HG03378 (cell line): ENCODE data around the gene LOXHD1.

ENCODE experiments used
- ATAC-seq: cut with Tn5 transposase; IDR thresholded peaks from one replicate; pipeline ENCODE4 v1.9.1; 2021; ENCODE audit warnings: mild to moderate bottlenecking, moderate library complexity; ENCODE audit not compliant: unreplicated experiment

Gene LOXHD1

DNA sequence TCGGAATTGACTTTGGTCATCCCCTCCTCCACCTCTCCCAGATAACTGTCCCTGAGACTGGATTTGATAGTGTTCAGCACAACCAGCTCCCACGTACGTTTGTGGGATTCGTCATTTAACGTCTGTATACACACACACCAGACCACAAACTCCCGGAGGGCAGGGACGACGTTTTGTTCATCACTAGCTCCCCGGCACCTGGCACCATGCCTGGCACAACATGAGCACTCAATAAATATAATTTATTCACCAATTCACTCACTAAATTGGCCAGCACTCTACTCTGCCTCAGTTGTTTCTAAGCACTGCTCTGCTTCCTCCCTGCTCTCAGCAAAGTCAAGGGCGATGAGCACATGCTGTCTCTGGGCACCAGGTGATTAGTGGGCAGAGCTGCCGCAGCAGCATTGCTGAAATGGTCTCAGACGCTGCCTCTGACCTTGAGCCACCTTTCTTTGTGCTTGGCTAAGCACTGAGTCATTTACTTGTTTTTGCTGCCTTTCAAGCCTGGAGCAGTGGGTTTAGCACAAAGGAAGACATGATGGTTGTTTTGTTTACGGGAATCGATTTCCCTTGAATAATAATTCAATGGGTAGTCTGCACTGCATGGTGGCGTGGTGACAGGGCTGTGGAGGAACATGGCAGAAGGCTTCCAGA lies 19.3 kb upstream of the LOXHD1 start:
- no peak for ATAC-seq

GRCh38 chr18:46675112-46675511 lies 18.1 kb upstream of the LOXHD1 start:
- no peak for ATAC-seq

DNA sequence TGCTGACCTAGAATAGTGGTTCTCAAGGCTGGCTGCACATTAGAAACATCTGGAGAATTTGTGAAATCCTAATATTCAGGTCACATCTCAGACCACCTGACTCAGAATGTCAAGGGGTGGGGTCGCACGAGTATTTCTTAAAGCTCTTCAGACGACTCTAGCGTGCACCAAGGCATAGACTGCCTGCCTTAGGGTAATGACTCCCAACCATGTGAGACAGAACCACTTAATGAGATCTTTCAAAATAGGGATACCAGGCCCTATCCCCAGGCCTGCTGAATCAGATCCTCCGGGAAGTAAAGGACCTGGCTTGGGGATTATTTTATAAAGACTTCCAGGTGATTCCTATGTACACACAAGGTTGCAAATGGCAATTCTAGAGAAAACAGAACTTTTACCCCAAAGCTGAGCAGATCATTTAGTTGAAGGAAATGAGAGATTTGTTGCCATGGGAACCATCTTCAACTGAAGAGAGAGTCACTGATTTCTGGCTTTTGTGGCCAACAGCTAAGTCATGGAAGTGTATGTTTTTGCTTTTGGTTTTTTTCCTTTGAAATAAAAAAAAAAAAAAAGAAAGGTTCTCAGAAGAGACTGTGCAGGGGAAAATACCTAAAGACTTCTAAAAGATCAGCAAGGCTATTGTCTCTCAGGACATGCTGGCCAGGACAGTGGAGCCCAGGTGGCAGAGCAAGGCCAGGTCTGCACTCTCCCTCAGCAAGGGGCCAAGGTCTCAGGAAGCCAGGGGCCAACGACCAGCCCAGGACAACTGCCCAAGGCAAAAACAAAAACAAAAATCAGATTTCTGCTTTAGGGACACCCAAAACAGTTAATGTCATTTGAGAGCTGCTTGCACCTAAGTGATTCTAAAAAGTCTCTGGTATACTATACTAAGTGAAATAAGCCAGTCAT lies 15.3 kb upstream of the LOXHD1 start:
- no peak for ATAC-seq

DNA sequence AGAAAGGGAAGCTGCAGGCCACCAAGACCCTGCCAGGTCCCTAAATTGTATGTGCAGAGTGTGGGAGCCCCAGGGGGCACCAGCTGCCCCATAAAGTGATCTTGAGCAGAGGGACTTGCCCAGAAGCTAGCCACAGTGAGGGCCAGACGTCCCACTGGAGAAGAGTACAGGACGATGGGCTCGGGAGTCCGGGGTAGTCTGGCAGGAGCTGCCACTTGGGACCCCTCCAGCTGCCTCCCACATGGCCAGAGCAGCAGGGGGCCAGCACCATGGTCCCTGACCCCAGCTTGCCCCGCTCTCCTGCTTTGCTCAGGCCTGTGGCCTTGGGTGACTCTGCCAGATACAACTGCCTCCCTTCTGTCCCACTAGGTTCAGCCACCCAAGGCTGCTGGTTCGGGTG lies 11.7 kb upstream of the LOXHD1 start:
- ATAC-seq: no peak

DNA sequence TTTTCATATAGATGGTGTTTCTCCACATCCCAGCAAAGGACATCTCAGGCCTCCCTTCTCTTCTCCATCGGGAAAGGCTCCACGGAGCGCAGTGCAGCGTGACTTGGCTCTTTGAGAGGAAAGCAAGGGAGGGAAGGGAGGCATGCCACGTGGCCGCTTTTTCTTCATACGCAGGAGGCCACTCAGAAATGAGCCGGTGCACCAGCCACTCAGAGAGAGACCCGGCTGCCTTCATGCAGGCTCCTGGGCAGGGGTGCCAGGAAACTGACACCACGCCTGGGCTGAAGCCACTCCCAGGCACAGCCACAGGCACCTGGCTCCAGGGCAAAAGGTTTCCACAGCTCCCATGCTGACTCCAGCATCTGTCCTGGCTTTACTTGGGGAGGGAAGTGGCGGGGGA lies 11.1 kb upstream of the LOXHD1 start:
- no peak for ATAC-seq

DNA sequence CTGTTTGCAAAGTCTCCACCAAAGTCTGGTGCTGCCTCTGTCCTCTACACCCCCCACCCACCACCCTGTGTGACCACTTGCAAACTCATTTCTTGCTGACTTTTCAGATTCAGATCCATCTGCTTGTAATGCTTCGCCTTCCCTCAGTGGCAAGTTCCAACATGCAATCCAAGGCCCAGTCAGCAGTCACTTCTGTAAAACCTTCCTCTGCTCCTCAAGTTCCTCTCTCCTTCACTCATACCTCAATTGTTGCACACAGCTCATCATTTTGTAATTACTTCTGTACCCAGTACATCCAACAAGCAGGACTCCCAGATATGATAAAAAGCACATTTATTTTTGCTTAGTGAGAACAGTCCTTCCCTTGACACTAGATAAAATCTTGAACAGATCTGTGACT lies 6.5 kb upstream of the LOXHD1 start:
- no peak for ATAC-seq

DNA sequence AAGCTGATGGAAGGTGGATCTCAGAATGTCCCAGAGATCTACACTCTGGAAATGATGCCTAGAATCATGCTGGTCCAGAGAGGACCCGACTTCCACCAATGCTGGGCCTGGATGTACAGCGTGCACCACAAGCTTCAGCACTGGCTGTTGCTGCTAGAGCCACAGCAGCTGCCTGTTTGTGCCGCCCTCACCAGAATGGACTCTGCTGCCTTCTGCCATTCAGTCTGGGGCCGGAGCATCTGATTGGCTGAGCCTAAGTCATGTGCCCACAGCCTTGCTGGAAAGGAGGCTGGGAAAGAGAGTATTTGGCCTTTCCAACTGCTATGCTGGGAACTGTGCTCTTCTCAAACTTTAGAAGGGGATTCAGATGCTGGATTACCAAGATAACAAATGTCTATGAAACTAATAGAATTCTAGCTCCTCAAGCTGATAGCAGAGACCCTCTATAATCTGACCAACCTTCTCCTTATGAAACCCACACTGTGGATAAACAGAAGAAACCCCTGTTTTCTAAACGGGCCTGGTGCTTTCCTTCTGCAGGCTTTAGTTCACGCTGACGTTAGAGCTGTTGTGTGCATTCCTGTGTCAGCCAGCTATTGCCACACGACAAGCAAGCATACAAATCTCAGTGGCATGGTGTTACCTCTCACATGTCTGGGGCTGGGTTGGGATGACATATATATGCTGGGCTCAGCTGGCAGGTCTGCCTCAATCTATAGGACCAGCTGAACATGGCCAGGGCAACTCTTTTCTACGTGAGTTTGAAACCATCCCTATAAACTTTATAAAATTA lies 4.1 kb upstream of the LOXHD1 start:
- ATAC-seq: no peak

DNA sequence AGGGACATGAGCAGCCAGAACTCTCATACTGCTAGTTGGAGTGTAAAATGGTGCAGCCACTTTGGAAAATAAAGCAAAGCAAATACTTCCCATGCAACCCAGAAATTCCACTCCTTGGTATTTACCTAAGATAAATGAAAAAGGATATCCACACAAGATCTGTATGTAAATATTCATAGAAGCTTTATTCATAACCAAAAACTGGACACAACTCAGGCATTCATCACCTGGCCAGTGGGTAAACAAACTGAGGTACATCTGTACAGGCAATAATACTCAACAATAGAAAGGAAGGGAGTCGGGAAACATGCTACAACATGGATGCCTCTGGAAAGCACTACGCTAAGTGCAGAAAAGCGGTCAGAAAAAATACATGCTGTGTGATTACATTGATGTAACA lies 2.5 kb upstream of the LOXHD1 start:
- no peak for ATAC-seq

GRCh38 chr18:46656326-46657114 lies 500 bp downstream of the LOXHD1 start:
- ATAC-seq: no peak

DNA sequence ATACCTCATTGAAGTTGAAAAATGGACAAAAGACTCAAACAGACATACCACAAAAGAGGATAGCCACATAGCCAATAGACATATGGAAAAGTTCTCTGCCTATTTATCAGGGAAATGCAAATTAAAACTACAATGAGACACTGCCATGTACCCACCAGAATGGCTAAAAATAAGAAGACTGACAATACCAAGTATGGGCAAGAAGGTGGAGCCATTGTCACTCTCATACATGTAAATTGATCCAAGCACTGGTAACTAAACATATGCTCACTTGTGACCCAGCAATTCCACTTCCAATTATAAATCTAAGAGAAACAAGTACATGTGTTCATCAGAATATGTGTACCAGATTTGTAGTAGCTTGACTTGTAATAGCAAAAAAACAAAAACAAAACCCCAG lies 4.6 kb downstream of the LOXHD1 start:
- ATAC-seq: no peak

- ATAC-seq: no peak
Measured at GRCh38 chr18:46650681-46651080, 6.3 kb downstream of the LOXHD1 start.

DNA sequence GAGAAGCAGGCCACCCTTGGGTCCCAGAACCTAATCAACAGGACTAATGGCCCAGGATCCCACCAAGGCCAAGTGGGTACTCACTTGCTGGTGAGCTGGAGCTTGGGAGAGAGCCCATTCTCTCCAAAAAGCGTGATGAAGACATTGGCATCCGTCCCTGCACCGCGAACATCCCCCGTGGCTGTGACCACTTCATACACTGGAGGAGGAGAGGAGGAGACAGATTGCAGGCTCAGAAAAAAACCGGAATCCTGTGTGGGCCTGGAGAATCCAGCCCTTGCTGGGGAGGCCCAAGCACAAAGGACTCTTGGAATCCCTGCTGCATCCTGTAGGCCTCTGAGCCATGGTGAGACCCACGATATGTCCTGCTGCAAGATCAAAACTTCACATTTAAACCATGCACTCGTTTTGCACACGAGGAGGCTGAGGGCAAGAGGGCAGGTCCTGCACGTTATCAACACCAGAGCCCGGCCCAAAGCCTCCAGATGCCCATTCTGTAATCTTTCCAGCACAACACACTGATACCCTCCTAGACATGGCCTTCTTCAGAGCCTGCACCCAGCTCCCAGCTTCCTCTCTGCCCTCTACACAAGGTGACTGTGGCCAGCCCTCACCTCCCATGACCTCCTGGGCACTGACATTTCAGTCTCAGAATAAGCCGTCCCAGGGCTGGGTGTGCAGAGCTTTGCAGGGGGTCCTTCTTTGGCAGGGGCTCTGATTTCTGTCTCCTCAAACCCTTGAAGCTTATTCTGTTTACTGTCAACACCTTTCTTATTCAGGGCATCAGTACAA lies 7.8 kb downstream of the LOXHD1 start:
- no peak for ATAC-seq

- ATAC-seq: no peak
Measured at GRCh38 chr18:46646468-46646867, 10.6 kb downstream of the LOXHD1 start.

GRCh38 chr18:46642561-46642960 lies 14.5 kb downstream of the LOXHD1 start:
- no peak for ATAC-seq

DNA sequence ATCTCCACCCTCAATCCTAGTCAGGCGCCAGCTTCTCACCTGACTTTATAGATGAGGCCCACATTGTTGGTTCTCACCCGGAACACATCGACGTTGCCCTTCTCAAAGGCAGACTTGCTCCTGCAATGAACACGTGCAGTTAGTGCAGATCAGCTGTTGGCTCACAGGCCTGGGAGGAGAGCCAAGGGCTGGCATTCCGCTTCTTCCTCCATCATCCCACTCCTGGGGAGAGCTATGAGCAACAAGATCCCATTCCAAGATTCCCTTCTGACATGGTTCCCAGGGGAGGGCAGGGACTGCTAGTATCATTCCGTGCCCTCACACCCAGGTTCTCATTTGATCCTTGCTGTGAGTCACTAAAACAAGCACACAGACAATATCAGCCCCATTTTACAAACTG lies 15.1 kb downstream of the LOXHD1 start:
- ATAC-seq: no peak

- no peak for ATAC-seq
Measured at GRCh38 chr18:46639386-46639785, 17.6 kb downstream of the LOXHD1 start.

DNA sequence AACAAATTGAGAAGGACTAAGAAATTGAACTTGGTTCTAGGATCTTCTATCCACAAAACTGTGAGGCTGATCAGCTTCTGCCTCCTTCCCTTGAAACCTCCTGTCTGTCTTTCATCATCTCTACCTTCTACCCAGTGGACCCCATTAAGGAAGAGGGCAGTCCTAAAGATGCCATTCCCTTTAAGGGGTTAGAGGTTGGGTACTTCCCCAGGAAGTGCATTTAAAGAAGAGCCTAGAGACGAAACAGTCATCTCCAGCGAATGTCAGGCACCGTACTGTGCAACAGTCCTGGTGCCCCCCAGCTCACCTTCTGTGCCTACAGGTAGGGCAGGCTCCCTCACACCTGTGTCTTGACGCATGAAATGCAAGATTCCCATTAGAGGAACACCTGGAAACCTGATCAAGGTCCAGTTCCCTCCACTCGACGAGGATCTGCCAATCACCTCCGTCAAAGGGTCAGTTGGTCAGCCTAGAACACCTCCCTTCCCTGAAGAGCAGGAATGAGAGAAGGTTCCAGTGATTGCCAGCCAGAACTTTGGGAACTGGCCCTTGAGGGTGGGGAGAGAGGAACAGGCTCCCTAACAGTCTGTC lies 20.9 kb downstream of the LOXHD1 start:
- no peak for ATAC-seq

GRCh38 chr18:46632401-46633071 lies 24.5 kb downstream of the LOXHD1 start:
- no peak for ATAC-seq

- no peak for ATAC-seq
Measured at GRCh38 chr18:46630991-46631390, 26.0 kb downstream of the LOXHD1 start.
